Small intestine (tissue), 7 donors: ENCODE results near the gene COX4I1. TPM values are rescaled to one million over a fixed set of nuclear protein-coding genes. Genes with fewer than 3 reads are reported as not detected.
"Not testable (repeated sequence)": the region's sequence is repeated elsewhere in the genome, so short reads cannot be mapped to it uniquely, and the experiment has no call there.

Source experiments
- DNase-seq, 2 donors: peaks; one replicate each; pipeline versions ENCODE4 v3.0.0 to v3.0.0-alpha.2; 2013
- FAIRE-seq: peaks from 2 replicates; lab custom pipeline; 2012; peaks lifted over from hg19 to GRCh38; lab: Jason Lieb, UNC
- H3K27ac ChIP-seq, 3 donors: one replicate each; pipeline ENCODE4 v1.5.1; 2013; ENCODE audit warnings: low read length in 2 of 3, mild to moderate bottlenecking in 2 of 3, control low read depth in 1 of 3, inconsistent platforms in 1 of 3, low read depth in 1 of 3, moderate library complexity in 1 of 3
- H3K27me3 ChIP-seq, 3 donors: one replicate each; pipeline ENCODE4 v1.6.1; 2013; ENCODE audit warnings: low read length in 3 of 3, inconsistent platforms in 1 of 3; ENCODE audit not compliant: control insufficient read depth in 3 of 3, insufficient read depth in 3 of 3
- H3K36me3 ChIP-seq, 3 donors: one replicate each; pipeline ENCODE4 v1.6.1; 2013; ENCODE audit warnings: low read length in 3 of 3, inconsistent platforms in 1 of 3, low read depth in 1 of 3, mild to moderate bottlenecking in 1 of 3, moderate library complexity in 1 of 3; ENCODE audit not compliant: control insufficient read depth in 3 of 3, insufficient read depth in 2 of 3
- H3K4me1 ChIP-seq, 3 donors: one replicate each; pipeline ENCODE4 v1.6.1; 2013; ENCODE audit warnings: low read length in 2 of 3, inconsistent platforms in 1 of 3, low read depth in 1 of 3, mild to moderate bottlenecking in 1 of 3, moderate library complexity in 1 of 3; ENCODE audit not compliant: control insufficient read depth in 3 of 3, insufficient read depth in 2 of 3
- H3K4me3 ChIP-seq, 3 donors: one replicate each; pipeline ENCODE4 v1.5.1; 2013; ENCODE audit warnings: low read length in 3 of 3, control low read depth in 1 of 3, inconsistent platforms in 1 of 3, low read depth in 1 of 3, mild to moderate bottlenecking in 1 of 3, moderate library complexity in 1 of 3
- H3K9me3 ChIP-seq, 2 donors: one replicate each; pipeline ENCODE4 v1.6.1; 2013; ENCODE audit warnings: low read depth in 1 of 2, low read length in 1 of 2; ENCODE audit not compliant: control insufficient read depth in 2 of 2, insufficient read depth in 1 of 2
- WGBS, 3 donors: extraction: QIAGEN DNeasy Blood & Tissue Kit; methylation state at CpG; one replicate each; pipeline ENCODE4 v1.1.7; 2013; 5-methylcytosine and 5-hydroxymethylcytosine counted together
- polyA plus RNA-seq, 4 donors: library from polyadenylated mRNA; stranded (reverse) in 3 of 4; unstranded in 1 of 4; fragments of 200-250 nt in 3 of 4; fragments of 120-200 nt in 1 of 4; gene quantifications; one replicate each; pipeline versions ENCODE4 v1.2.1 to v1.2.3, GENCODE V29; 2013
- donor health status: healthy with polysubstance abuse.
- donor health status: control.
- donor health status: control.
- donor health status: Bipolar disorder and iron deficiency.
- donor health status: healthy.

COX4I1 gene
- polyA plus RNA-seq, 4 donors = 439 to 2,645 (median 1,917) TPM

- Histone ChIP-seq H3K9me3 (no peaks in the 10 kb centered on the region), H3K4me3 (no peak overlapping the region), H3K27me3 (peaks cover 0 to 3% (median 1%) of the 10 kb centered on the region in 3 donors), H3K36me3 (peaks cover 18 to 42% (median 18%) of the 10 kb centered on the region in 3 donors), H3K27ac (no peak overlapping the region), H3K4me1 (no peaks in the 10 kb centered on the region)
- WGBS, 3 donors = 93 to 96% (median 93%) methylated on average over 11 of the region's 11 CpGs
- DNase-seq = no peak
- no peak for FAIRE-seq
Measured at GRCh38 chr16:85806539-85806938, 7.0 kb downstream of the COX4I1 start.

GRCh38 chr16:85807340-85807739 is 7.8 kb downstream of the COX4I1 start:
- 93 to 97% (median 95%) methylated on average over 5 of the region's 6 CpGs for WGBS, 3 donors
- H3K9me3 ChIP-seq = not testable (repeated sequence)

GRCh38 chr16:85808104-85808503 is 8.6 kb downstream of the COX4I1 start:
- not testable (repeated sequence) for H3K4me1 ChIP-seq, FAIRE-seq, H3K4me3 ChIP-seq, DNase-seq, H3K9me3 ChIP-seq, H3K27ac ChIP-seq
- 95 to 99% (median 95%) methylated on average over 10 to 27 of the region's 27 CpGs for WGBS, 3 donors
- Histone ChIP-seq H3K27me3 (peaks cover 0 to 17% (median 3%) of the 10 kb centered on the region in 3 donors), H3K36me3 (peaks cover 15 to 33% (median 18%) of the 10 kb centered on the region in 3 donors)

More at GRCh38 chr16:85807340-85807739, 7.8 kb downstream of the COX4I1 start:
- H3K36me3 ChIP-seq = peaks cover 15 to 36% (median 18%) of the 10 kb centered on the region in 3 donors
- not testable (repeated sequence) for DNase-seq, FAIRE-seq, H3K4me3 ChIP-seq, H3K4me1 ChIP-seq, H3K27ac ChIP-seq
- peaks cover 0 to 11% (median 3%) of the 10 kb centered on the region in 3 donors for H3K27me3 ChIP-seq

DNA sequence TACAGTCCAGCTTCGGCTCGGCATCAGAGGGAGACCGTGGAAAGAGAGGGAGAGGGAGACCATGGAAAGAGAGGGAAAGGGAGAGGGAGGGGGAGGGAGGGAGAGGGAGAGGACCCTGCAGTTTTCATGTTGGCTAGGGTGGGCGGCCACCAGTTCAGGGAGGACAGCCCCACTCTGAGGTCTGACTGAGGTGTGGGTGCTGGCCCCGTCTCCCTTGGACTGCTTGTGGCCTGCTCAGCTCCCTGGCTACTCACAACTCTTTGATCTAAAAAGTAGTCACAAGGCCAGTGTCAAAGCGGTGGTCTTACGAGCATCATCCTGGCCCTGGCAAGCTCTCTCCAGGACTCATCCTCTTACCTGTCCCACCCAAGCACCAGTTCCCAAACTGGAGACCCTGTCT is 9.4 kb downstream of the COX4I1 start:
- Histone ChIP-seq H3K9me3 (no peaks in the 10 kb centered on the region), H3K4me1 (no peaks in the 10 kb centered on the region), H3K27me3 (peaks cover 0 to 23% (median 3%) of the 10 kb centered on the region in 3 donors), H3K36me3 (peaks cover 13 to 29% (median 18%) of the 10 kb centered on the region in 3 donors), H3K4me3 (no peak overlapping the region), H3K27ac (no peak overlapping the region)
- DNase-seq = no peak
- WGBS, 3 donors = 89 to 95% (median 93%) methylated on average over 7 of the region's 7 CpGs
- no peak for FAIRE-seq

- H3K4me3 ChIP-seq = no peak overlapping the region
- no peak overlapping the region for H3K27ac ChIP-seq
- DNase-seq = no peak
- FAIRE-seq = no peak
- no peaks in the 10 kb centered on the region for H3K9me3 ChIP-seq
- H3K4me1 ChIP-seq = no peaks in the 10 kb centered on the region
- peaks cover 13 to 24% (median 18%) of the 10 kb centered on the region in 3 donors for H3K36me3 ChIP-seq
- H3K27me3 ChIP-seq = peaks cover 0 to 23% (median 3%) of the 10 kb centered on the region in 3 donors
- 70 to 77% (median 75%) methylated on average over 10 of the region's 10 CpGs for WGBS, 3 donors
Measured at GRCh38 chr16:85809645-85810044, 10.2 kb downstream of the COX4I1 start.

- FAIRE-seq (no peak), DNase-seq (no peak)
- H3K27me3 ChIP-seq = peaks cover 0 to 23% (median 3%) of the 10 kb centered on the region in 3 donors
- H3K9me3 ChIP-seq = no peaks in the 10 kb centered on the region
- no peaks in the 10 kb centered on the region for H3K4me1 ChIP-seq
- H3K27ac ChIP-seq = no peak overlapping the region
- 76 to 83% (median 79%) methylated on average over 13 of the region's 13 CpGs for WGBS, 3 donors
- H3K36me3 ChIP-seq = peaks cover 9 to 19% (median 12%) of the 10 kb centered on the region in 3 donors
- H3K4me3 ChIP-seq = no peak overlapping the region
Measured at GRCh38 chr16:85810097-85810741, 10.7 kb downstream of the COX4I1 start.

- WGBS, 3 donors = 85 to 86% (median 86%) methylated on average over 7 of the region's 7 CpGs
Measured at GRCh38 chr16:85810742-85811115, 11.2 kb downstream of the COX4I1 start.

GRCh38 chr16:85812031-85812807 is 12.7 kb downstream of the COX4I1 start:
- no peaks in the 10 kb centered on the region for H3K9me3 ChIP-seq
- H3K4me3 ChIP-seq = no peak overlapping the region
- no peak overlapping the region for H3K27ac ChIP-seq
- H3K4me1 ChIP-seq = no peaks in the 10 kb centered on the region
- no peak for DNase-seq
- peaks cover 0 to 2% (median 0%) of the 10 kb centered on the region in 3 donors for H3K36me3 ChIP-seq
- 51 to 62% (median 52%) methylated on average over 37 of the region's 37 CpGs for WGBS, 3 donors
- FAIRE-seq = no peak
- peaks cover 0 to 23% (median 3%) of the 10 kb centered on the region in 3 donors for H3K27me3 ChIP-seq

More at GRCh38 chr16:85810742-85811115, 11.2 kb downstream of the COX4I1 start:
- Histone ChIP-seq H3K9me3 (no peaks in the 10 kb centered on the region), H3K27me3 (peaks cover 0 to 23% (median 3%) of the 10 kb centered on the region in 3 donors), H3K36me3 (peaks cover 7 to 13% (median 9%) of the 10 kb centered on the region in 3 donors), H3K4me3 (no peak overlapping the region), H3K27ac (no peak overlapping the region), H3K4me1 (no peaks in the 10 kb centered on the region)
- no peak for FAIRE-seq
- DNase-seq = no peak
